NCI-H460 (cell line): ENCODE measurements around the gene ESM1. TPM values are rescaled to one million over a fixed set of nuclear protein-coding genes. Genes with fewer than 3 reads are reported as not detected.

Source experiments
- DNase-seq: peaks from one replicate; pipeline ENCODE4 v3.0.0-alpha.2; 2016; ENCODE audit warnings: low read depth; ENCODE audit errors: extremely low read depth
- total RNA-seq: library from RNA; depleted of rRNA; stranded (reverse); fragments of >200 nt; shearing (Covaris generic); gene quantifications from 2 replicates; pipeline ENCODE4 v1.2.3, GENCODE V29; 2014

ESM1 gene
- total RNA-seq, 1 experiment from 2014 or later, result 25.6 TPM

DNA sequence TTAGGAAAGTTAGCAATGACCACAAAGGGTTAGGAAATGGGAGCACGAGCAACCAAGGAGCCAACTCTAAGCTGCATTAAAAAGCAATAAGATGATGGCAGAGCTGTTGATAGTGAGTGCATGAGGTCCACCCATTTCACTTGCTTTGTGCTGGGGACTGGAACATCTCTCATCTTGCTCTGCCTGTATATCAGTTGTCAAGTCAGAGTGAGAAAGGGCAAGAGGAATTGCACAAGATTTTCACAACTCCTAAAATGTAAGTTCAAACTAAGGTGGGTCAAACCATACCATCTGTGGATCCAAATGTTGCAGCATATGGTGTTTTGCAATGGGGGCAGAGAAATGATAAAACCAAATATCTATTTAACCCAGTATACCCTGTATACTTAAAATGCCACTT, 2.8 kb upstream of the ESM1 start:
- no peak for DNase-seq

DNA sequence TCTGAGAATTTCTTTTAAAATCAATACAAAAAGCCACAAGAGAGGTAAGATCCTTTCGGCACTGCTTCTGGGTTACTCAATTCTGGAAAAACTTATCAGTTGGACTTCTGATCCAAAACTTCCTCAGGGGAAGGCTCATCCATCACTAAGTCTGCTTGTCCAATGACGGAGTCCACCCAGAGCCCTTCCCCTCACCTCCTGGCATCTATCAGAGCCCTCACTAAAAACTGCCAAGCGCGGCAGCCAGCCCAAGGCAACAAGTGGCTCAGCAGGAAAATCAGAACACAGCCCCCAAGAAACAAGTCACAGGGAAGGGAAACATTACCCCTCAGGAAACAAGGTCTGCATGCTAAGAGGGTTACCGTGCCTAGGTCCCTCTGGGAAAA, 869 bp upstream of the ESM1 start:
- no peak for DNase-seq

DNA sequence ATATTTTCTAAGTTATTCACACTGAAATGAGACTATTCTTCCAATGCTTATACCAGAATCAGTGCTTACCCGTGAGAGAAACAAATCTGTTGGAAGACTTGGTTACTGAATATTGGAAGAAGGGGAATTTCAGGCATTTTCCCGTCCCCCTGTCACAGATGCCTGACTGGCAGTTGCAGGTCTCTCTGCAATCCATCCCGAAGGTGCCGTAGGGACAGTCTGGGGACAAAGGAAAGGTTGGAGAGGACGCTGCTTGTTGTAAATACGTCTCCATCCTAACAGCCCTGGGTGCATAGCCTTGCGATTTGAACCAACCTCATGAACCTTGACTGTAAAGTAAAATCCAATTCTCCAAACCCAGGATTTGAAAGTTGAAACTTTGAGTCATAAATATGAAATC, 3.5 kb downstream of the ESM1 start:
- no peak for DNase-seq

DNA sequence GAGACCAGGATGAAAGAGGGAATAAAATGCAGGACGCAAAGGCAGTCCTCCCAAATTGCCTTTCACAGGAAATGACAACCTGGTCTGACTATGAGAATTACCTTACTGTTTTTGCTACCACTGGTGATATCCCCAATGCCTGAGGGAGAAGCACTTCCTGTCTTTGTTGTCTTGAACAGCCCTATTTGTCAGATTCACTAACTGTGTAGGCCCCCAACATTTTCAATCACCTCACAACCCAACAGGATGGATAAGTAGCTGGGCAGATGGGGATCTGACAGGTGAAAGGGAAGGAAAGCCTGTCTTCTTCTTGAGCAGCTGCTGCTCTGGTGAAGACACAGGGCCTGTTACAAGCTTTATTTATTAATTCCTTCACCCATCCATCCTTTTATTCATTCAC, 9.7 kb downstream of the ESM1 start:
- no peak for DNase-seq

DNA sequence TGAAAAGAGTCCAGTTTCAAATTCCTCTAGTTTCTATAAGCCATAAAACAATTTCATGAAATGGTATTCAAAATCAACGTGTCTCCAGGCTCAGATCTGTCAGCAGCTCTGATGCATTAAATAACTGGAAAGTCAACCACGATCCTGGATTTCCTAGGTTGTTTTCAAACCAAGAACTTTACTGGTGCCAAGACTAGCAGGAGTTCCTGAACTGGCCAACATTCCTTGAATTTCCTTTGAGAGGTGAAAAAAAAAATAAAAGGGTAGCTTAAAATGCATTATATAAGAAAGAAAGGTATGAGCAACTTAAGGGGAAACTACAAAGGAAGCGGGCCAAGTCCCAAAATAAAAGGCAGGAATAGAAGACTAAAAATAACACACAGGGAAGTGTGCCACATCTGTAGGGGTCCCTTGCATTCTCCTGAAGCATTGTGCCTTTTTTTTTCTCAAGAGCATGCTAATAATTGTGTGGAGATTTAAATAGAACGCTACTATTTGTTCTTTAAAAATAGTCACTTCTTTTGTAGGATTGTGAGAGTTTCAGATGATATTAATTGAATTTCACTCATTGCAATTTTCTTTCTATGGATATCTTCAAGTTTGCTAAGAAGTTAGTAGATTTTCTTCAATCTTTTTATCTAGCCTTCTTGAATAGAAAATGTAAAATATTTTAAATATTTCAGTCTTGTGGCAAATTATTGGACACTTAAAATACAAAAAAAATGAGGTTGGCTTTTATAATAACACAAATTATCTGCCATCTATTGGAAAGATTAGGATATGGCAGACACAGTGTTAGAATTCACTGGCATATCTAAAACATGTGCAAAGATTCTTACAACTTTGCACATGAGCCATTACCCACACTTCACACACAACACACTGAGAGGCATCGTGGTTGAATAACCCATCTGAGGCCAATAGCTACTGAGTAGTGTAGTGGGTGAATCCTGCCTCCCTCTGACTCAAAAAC, 15.3 kb downstream of the ESM1 start:
- DNase-seq, result no peak

DNA sequence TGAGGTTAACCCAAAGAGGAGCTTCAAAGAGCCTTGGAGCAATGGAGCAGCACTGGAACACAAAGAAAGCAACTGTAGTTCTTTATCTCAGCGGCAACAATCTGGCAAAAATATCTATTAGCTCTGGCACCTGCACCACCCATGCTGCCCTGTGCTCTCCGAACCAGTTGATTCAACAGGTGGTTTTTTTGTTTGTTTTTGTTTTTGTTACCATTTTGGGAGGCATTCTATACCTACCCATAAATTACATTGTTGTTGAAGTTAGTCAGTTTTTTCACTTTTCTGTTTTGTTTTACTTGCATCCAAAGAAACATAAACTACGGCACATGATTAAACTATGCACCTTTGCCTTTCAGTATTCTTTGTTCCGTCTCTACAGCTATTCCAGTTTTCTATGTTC, 16.2 kb downstream of the ESM1 start:
- DNase-seq, result no peak

DNA sequence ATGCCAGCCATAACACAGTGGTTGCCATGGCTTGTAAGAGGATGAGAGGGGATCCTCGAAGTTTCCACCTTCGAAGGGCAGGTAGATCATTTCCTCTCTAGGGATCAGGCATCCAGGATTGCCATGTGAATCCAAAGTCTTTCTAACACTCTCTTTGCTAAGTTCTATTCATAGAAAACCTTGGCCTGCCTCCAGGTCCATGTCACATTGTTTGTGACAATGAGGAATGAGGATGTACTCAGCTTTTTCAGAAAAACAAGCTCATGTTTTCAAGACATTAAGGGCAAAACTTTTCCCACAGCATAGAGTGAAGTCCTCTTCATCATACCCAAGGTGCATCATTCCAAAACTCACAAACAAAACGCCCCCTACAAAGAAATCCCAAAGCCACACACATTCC, 19.6 kb downstream of the ESM1 start:
- DNase-seq, result no peak

DNA sequence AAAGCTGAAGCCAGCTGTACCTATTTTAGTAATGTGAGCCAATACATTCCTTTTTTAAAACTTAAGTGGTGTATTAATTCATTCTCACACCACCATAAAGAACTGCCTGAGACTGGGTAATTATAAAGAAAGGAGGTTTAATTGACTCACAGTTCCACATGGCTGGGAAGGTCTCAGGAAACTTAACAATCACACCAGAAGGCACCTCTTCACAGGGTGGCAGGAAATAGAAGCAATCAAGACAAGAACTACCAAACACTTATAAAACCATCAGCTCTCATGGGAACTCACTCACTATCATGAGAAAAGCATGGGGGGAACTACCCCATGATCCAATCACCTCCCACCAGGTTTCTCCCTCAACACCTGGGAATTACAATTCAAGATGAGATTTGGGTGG, 21.0 kb downstream of the ESM1 start:
- DNase-seq, result no peak

DNA sequence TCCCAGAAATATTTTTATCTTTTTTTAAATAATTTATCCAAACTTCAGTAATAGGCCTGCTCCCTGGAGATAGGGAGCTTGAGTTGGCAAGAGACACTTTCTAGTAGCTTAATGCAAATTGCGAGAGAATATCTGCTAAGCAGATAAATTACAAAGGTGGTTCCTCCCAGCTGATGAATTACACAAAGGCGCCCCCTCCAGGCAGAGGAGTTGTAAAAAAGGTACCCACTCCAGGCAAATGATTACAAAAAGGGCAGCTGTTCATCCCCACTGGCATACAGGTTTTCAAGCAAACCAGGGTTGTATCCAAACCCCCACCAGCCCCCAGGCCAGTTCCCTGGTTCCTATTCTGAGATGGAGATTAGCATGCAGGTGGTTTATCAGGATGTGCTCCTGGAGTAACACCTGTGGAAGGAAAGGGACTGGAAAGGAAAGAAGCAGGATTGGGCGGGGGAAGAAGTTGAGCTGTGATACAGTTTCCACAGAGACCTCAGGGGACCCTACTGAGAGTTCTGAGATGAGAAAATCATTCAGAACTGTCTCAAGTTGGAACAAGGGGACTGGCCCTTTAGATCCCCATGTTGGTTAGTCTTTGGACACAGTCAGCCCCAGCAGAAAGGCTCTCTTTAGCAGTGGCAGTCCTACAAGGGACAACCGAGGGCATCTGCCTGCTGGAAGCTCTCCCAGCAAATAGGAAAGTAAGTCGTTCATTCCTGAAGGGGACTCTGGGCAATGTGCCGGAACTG, 25.5 kb downstream of the ESM1 start:
- DNase-seq, result peak; percentile 33

DNA sequence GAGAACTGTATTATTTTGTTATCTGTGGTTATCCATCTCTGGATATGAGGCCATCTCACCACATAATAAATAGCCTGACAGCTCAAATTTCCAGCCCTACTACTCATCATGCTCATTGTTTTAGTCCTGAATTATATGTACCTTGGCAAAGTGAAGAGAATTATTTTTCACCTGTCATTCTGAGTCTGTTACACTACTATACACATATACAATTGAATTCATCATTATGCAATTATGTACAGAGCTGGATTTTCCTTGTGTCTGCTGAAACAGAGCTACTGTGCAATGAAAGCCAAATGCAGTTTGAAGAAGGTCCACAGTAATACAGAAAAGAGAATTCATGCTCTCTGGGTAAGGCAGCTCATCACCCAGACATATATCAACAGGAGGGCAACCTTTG, 28.5 kb downstream of the ESM1 start:
- DNase-seq, result no peak

DNA sequence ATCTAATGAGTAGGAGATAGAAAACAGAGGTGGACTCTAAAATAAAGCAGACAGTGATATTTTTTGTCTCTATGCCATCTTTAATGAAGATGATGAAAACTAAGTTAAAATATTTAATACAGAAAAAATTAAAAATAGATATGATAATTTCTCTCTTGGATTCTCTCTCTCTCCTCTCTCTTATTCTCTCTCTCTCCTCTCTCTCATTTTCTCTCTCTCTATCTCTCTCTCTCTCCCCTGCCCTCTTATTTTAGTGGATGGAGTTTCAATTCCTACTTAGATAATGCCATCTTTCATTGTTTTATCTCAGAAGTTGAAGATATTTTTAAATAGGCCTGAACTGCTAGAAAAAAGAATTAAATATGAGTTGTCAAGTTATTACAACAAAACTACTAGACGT, 38.2 kb downstream of the ESM1 start:
- no peak for DNase-seq

DNA sequence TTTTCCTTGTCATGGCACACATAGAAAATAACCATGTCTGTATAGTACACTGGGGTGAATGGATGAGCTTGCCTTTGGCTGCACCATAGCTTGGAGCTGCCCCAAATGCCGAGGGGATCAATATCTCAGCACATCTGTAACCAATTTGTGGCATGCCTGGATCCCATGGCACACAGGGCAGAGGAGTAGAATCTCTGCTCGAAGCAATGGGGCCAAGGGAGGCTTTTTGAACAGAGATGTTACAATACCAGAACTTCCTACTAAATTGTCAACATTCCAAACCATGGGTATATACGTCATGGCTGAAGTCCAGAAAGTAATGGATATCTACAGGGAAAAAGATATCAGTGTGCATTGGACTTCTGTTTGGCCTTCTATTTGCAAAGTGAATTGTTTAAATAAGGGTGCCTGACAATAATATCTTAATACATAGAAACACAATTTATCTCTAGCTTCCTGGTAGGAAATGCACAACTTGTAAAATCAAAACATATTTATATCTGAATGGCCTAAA, 39.0 kb downstream of the ESM1 start:
- no peak for DNase-seq

DNA sequence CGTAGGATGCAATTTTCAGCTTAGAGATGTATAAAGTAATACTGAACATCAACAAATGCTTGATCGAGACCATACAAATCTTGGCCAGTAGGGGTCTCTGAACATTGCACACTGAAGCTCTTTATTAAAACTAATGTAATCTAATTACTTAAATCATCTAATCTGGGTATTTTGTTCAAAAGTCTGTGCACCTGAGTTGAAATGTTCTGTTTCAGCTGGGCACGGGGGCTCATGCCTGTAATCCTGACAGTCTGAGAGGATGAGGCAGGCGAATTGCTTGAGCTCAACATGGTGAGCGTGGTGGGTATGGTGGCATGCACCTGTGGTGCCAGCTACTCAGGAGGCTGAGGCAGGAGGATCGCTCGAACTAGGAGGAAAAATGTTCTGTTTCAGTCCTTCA, 41.0 kb downstream of the ESM1 start:
- DNase-seq, result peak; percentile 36

DNA sequence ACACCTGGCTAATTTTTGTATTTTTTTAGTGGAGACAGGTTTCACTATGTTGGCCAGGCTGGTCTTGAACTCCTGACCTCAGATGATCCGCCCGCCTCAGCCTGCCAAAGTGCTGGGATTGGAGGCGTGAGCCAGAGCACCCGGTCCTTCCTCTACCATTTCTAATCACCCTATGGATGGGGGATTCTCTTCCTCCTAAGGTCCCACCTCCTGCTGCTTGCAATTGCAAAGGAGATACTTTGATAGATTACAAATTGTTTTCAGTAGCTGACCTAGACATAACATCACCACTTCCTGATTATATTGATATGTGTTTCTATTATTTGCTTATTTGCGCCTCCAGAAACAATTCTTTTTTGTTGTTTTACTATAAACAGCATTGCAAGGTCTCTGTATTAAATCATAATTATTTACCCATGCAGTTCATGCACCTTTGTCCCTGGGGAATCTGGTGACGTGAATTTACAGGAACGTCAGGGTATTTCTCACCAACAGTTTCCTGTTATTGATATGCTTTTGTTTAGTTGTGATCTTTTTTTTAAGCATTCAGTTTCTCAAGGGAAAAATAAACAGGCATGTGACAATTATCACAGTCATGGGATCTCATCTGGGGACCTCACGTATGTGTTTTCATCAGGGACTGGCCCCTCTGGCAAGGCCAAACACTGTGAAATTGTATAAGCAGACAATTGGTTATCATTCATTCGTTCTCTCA, 43.2 kb downstream of the ESM1 start:
- peak; percentile 63 for DNase-seq

DNA sequence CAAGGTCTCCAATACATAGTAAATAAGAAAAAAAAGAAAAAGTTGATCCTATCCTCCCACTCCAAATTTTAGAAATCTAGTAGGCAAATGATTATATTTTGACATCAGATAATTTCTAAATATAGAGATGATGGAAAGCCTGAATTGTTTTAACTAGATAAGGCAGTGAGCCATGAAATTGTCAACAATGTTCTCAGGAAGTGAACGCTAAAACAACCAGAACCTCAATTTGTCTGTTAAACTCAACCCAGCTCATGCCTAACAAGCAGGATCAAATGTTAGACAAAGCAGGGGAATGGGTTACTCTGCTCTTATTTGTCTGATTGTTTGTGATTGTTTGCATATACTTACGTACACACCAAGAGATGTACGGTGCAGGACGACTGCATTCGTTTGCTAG, 49.2 kb downstream of the ESM1 start:
- no peak for DNase-seq

DNA sequence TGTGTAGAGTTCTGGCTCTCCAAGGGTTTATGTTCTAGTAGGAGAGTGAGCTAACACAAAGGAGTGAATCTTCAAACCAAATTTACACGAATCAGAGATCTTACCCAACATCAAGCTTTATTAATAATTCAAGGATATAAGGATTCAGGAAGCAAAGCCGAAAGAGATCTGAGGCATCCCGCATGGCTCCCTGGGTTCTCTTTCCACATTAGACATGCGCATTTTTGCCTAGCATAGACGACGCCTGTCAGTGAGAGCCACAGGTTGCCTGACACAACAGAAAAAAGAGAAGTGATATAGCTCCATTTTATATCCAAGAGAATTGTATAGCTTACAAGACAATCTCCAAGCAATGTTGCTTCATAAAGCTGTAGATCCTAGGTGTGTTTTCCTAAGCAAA, 52.6 kb downstream of the ESM1 start:
- no peak for DNase-seq

DNA sequence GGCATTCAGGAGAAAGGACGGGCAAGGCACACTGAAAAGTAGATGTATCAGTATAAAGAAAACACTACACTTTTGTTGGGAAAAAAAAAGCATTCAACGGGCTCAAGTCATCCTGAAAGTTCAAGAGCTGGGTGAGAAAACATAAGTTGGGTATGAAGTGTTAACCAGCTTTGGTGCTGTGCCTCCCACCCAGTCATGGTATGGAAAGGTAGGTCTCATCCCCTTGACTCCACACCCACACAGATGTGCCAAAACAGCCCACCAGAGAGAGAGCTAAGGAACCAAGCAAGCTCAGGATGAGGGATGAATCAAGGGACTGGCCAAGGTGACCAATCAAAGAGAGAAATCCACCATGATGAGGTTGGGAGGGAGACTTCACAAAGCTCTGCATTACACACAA, 54.7 kb downstream of the ESM1 start:
- DNase-seq, result no peak
